ENCODE data around the gene TMEM232. TPM values are rescaled to one million over a fixed set of nuclear protein-coding genes. Genes with fewer than 3 reads are reported as not detected.

The TMEM232 gene
- total and polyA plus RNA-seq, 4 experiments from 2014 or later = 0.40 to 2.2 (median 1.7) TPM; not detected in 1

DNA sequence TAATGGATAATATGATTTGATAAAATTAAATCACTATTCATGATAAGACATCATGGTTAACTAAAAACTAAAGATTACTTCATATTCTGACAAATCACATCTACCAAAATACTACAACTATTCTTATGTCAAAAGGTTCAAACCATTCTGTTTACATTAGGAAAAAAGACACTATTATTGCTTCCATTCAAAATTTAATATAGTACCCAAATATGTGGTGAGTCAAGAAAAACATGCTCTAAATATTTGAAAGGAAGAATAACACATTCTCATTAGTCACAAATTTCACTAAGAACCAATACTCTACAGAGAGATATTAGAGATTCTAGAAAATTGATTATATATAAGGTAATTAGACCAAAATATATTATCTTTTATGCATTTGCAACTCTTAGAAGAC, 234.0 kb downstream of the TMEM232 start:
- no peak overlapping the region for H3K27ac Mint-ChIP-seq
- Histone ChIP-seq H3K4me1 (ENCODE audit: insufficient read depth, low read length) (no peaks in the 10 kb centered on the region), H3K4me3 (ENCODE audit: low read length in 2 of 2) (no peak overlapping the region), H3K36me3 (ENCODE audit: insufficient read depth, low read length) (no peaks in the 10 kb centered on the region), H3K27ac (ENCODE audit: low read depth, low read length) (no peak overlapping the region), H3K27me3 (ENCODE audit: insufficient read depth, low read length) (no peaks in the 10 kb centered on the region), H3K9me3 (ENCODE audit: control insufficient read depth in 1 of 2, low read length in 2 of 2) (no peaks in the 10 kb centered on the region)
- H3K4me1 Mint-ChIP-seq = no peaks in the 10 kb centered on the region
- CTCF ChIA-PET (ENCODE audit: partially characterized antibody) = no interaction called here
- no peak for DNase-seq
- POLR2A ChIA-PET (ENCODE audit: partially characterized antibody) = no interaction called here
- no peaks in the 10 kb centered on the region for H3K27me3 Mint-ChIP-seq
- intact Hi-C loops (cut with micrococcal nuclease) = no loop called here
- H3K4me3 Mint-ChIP-seq = no peak overlapping the region
- H3K9me3 Mint-ChIP-seq = peaks cover 0 to 3% (median 0%) of the 10 kb centered on the region in 8 donors
- no peaks in the 10 kb centered on the region for H3K36me3 Mint-ChIP-seq

DNA sequence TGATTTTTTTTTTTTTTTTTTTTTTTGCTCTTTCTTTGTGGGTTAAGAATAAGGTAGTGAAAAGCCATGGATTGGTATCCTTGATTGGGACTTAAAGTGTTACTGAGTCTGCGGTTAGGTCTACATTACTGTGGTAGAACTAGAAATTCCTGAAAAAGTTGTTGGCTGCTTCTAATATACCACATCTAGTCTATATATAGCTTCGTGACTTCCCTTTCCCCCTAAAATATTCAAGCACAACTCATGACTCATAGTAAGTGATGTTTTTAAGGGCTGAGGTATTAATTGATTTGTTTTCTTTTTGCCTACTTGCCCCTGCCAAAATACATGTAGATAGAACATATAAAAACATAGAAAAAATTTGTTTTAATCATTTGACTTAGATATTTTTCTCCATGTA, 247.6 kb downstream of the TMEM232 start:
- no peak overlapping the region for H3K4me3 ChIP-seq (ENCODE audit: low read length in 2 of 2)
- H3K36me3 ChIP-seq (ENCODE audit: insufficient read depth, low read length) = no peaks in the 10 kb centered on the region
- DNase-seq = no peak
- Mint-ChIP-seq H3K4me1 (no peaks in the 10 kb centered on the region), H3K4me3 (no peak overlapping the region), H3K27me3 (no peaks in the 10 kb centered on the region), H3K36me3 (no peaks in the 10 kb centered on the region), H3K27ac (no peak overlapping the region), H3K9me3 (peaks cover 0 to 15% (median 1%) of the 10 kb centered on the region in 8 donors)
- no peaks in the 10 kb centered on the region for H3K9me3 ChIP-seq (ENCODE audit: control insufficient read depth in 1 of 2, low read length in 2 of 2)
- CTCF ChIA-PET (ENCODE audit: partially characterized antibody) = no interaction called here
- H3K27ac ChIP-seq (ENCODE audit: low read depth, low read length) = no peak overlapping the region
- intact Hi-C loops (cut with micrococcal nuclease) = no loop called here
- no peaks in the 10 kb centered on the region for H3K27me3 ChIP-seq (ENCODE audit: insufficient read depth, low read length)
- H3K4me1 ChIP-seq (ENCODE audit: insufficient read depth, low read length) = no peaks in the 10 kb centered on the region
- POLR2A ChIA-PET (ENCODE audit: partially characterized antibody) = no interaction called here

DNA sequence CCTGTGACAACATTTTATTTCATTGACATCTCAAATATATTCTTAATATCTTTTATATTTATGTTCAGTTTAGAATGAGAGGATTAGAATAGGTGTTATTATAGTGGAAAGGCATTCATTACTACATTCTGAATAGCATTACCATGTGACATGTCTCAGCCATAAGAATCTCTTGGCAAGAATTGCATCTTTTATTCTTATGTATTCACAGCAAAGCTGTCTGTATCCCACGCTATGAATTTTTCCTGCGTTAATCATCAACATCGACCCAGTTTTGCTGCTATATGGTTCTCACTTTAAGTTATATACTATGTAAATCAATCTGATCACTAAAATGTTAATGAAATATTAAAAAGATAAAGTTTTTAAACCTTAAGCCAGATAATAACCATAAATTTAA, 248.6 kb downstream of the TMEM232 start:
- Mint-ChIP-seq H3K9me3 (peaks cover 0 to 15% (median 2%) of the 10 kb centered on the region in 8 donors), H3K27ac (no peak overlapping the region), H3K36me3 (no peaks in the 10 kb centered on the region), H3K4me1 (no peaks in the 10 kb centered on the region), H3K4me3 (no peak overlapping the region), H3K27me3 (no peaks in the 10 kb centered on the region)
- DNase-seq = no peak
- intact Hi-C loops (cut with micrococcal nuclease) = no loop called here
- Histone ChIP-seq H3K9me3 (ENCODE audit: control insufficient read depth in 1 of 2, low read length in 2 of 2) (no peaks in the 10 kb centered on the region), H3K4me1 (ENCODE audit: insufficient read depth, low read length) (no peaks in the 10 kb centered on the region), H3K27ac (ENCODE audit: low read depth, low read length) (no peak overlapping the region), H3K4me3 (ENCODE audit: low read length in 2 of 2) (no peak overlapping the region), H3K27me3 (ENCODE audit: insufficient read depth, low read length) (no peaks in the 10 kb centered on the region), H3K36me3 (ENCODE audit: insufficient read depth, low read length) (no peaks in the 10 kb centered on the region)
- POLR2A ChIA-PET (ENCODE audit: partially characterized antibody) = no interaction called here
- CTCF ChIA-PET (ENCODE audit: partially characterized antibody) = no interaction called here

DNA sequence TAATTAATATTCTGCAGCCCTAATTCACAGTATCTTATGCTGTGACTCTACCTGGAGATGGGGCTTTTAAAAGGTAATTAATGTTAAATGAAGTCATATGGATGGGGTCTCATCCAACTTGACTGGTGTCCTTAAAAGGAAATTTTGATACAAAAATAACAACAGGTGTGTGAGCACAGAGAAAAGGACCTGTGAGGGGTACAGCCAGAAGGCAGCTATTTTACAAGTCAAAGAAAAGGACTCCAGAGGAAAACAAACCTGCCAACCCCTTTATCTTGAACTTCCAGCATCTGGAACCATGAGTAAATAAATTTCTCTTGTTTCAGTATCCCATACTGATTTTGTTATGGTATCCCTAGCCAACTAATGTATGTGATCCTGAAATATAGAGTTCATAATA, 250.3 kb downstream of the TMEM232 start:
- POLR2A ChIA-PET (ENCODE audit: partially characterized antibody) = no interaction called here
- no peak overlapping the region for H3K4me3 ChIP-seq (ENCODE audit: low read length in 2 of 2)
- intact Hi-C loops (cut with micrococcal nuclease) = no loop called here

DNA sequence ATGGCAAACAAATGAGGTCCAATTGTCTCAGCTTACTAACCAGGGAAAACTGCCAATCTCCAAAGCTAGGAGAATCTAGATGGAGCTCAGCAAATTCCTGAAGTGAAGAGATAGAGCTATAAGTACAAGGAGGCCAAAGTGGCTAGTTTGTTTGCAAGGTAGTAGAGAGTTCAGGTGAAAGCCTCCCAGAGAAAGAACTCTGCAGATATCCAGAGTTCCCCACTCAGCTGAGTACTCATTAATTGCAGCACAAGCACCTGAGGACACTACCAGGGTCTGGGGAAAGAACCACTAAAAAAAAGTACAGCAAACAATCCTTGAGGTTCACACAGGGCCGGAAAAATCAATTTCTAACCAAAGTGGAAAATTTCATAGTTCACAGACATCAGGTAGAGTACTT, 250.9 kb downstream of the TMEM232 start:
- ChIA-PET CTCF (ENCODE audit: partially characterized antibody) (no interaction called here), POLR2A (ENCODE audit: partially characterized antibody) (no interaction called here)
- H3K4me1 ChIP-seq (ENCODE audit: insufficient read depth, low read length) = no peaks in the 10 kb centered on the region
- H3K9me3 ChIP-seq (ENCODE audit: control insufficient read depth in 1 of 2, low read length in 2 of 2) = peaks cover 0 to 2% of the 10 kb centered on the region in 2 donors
- H3K36me3 ChIP-seq (ENCODE audit: insufficient read depth, low read length) = no peaks in the 10 kb centered on the region
- no peaks in the 10 kb centered on the region for H3K4me1 Mint-ChIP-seq
- intact Hi-C loops (cut with micrococcal nuclease) = no loop called here
- no peak overlapping the region for H3K4me3 ChIP-seq (ENCODE audit: low read length in 2 of 2)
- H3K27ac ChIP-seq (ENCODE audit: low read depth, low read length) = no peak overlapping the region
- H3K27ac Mint-ChIP-seq = no peak overlapping the region
- H3K27me3 Mint-ChIP-seq = no peaks in the 10 kb centered on the region
- H3K36me3 Mint-ChIP-seq = no peaks in the 10 kb centered on the region
- H3K4me3 Mint-ChIP-seq = no peak overlapping the region
- no peak for DNase-seq
- no peaks in the 10 kb centered on the region for H3K27me3 ChIP-seq (ENCODE audit: insufficient read depth, low read length)
- peaks cover 2 to 21% (median 14%) of the 10 kb centered on the region in 8 donors for H3K9me3 Mint-ChIP-seq

More for the DNA sequence above, 250.3 kb downstream of the TMEM232 start:
- DNase-seq = no peak
- no peaks in the 10 kb centered on the region for H3K36me3 ChIP-seq (ENCODE audit: insufficient read depth, low read length)
- no peaks in the 10 kb centered on the region for H3K27me3 Mint-ChIP-seq
- no peaks in the 10 kb centered on the region for H3K4me1 Mint-ChIP-seq
- H3K27ac ChIP-seq (ENCODE audit: low read depth, low read length) = no peak overlapping the region
- no peak overlapping the region for H3K4me3 Mint-ChIP-seq
- H3K9me3 ChIP-seq (ENCODE audit: control insufficient read depth in 1 of 2, low read length in 2 of 2) = no peaks in the 10 kb centered on the region
- no peaks in the 10 kb centered on the region for H3K36me3 Mint-ChIP-seq
- H3K4me1 ChIP-seq (ENCODE audit: insufficient read depth, low read length) = no peaks in the 10 kb centered on the region
- no peaks in the 10 kb centered on the region for H3K27me3 ChIP-seq (ENCODE audit: insufficient read depth, low read length)
- H3K9me3 Mint-ChIP-seq = peaks cover 0 to 15% (median 8%) of the 10 kb centered on the region in 8 donors
- CTCF ChIA-PET (ENCODE audit: partially characterized antibody) = no interaction called here
- no peak overlapping the region for H3K27ac Mint-ChIP-seq

DNA sequence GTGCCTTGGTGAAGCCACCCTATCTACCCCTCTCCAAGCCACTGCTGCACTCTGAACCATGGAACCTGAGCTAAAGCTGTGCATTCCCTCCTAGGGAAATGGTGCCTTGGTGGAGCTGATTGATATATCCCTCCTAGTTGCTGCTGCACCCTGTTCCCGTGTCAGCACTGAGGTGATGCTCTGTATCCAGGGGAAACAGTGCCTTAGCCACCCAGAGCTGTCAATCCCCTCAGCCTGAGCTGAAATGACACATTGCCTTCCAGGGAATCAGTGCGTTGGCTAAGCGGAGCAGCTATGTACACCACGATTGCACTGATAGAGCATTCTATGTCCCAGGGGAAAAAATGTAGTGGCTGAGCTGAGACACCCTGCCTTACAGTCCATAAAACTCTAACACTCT, 257.0 kb downstream of the TMEM232 start:
- peaks cover 4 to 32% (median 22%) of the 10 kb centered on the region in 8 donors for H3K9me3 Mint-ChIP-seq
- Histone ChIP-seq H3K36me3 (ENCODE audit: insufficient read depth, low read length) (no peaks in the 10 kb centered on the region), H3K9me3 (ENCODE audit: control insufficient read depth in 1 of 2, low read length in 2 of 2) (peaks cover 0 to 12% of the 10 kb centered on the region in 2 donors), H3K4me3 (ENCODE audit: low read length in 2 of 2) (no peak overlapping the region), H3K27me3 (ENCODE audit: insufficient read depth, low read length) (no peaks in the 10 kb centered on the region), H3K27ac (ENCODE audit: low read depth, low read length) (no peak overlapping the region), H3K4me1 (ENCODE audit: insufficient read depth, low read length) (no peaks in the 10 kb centered on the region)
- CTCF ChIA-PET (ENCODE audit: partially characterized antibody) = interaction anchor here (1.1 kb wide), 1 partner anchor 8 kb away, joined by 3 read pairs; no protein-coding TSS in a partner anchor
- H3K36me3 Mint-ChIP-seq = no peaks in the 10 kb centered on the region
- POLR2A ChIA-PET (ENCODE audit: partially characterized antibody) = no interaction called here
- no peaks in the 10 kb centered on the region for H3K4me1 Mint-ChIP-seq
- no peak overlapping the region for H3K27ac Mint-ChIP-seq
- H3K4me3 Mint-ChIP-seq = no peak overlapping the region
- H3K27me3 Mint-ChIP-seq = no peaks in the 10 kb centered on the region
- intact Hi-C loops (cut with micrococcal nuclease) = no loop called here
- peak in 1 of 5 donors; percentile 20 for DNase-seq

DNA sequence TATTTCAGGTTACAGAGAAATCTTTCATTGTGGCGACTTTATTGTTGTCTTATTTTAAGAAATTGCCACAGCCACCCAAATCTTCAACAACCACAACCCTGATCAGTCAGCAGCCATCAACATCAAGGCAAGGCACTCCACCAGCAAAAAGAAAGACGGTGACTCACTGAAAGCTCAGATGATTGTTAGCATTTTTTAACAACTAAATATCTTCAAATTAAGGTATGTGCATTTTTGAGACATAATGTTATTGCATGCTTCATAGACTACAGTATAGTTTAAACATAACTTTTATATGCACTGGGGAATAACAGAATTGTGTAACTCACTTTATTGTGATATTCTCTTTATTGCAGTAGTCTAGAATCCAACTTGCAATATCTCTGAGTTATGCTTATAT, 263.4 kb downstream of the TMEM232 start:
- Histone ChIP-seq H3K27ac (ENCODE audit: low read depth, low read length) (no peak overlapping the region), H3K4me3 (ENCODE audit: low read length in 2 of 2) (no peak overlapping the region), H3K4me1 (ENCODE audit: insufficient read depth, low read length) (no peaks in the 10 kb centered on the region), H3K27me3 (ENCODE audit: insufficient read depth, low read length) (no peaks in the 10 kb centered on the region), H3K9me3 (ENCODE audit: control insufficient read depth in 1 of 2, low read length in 2 of 2) (no peaks in the 10 kb centered on the region), H3K36me3 (ENCODE audit: insufficient read depth, low read length) (no peaks in the 10 kb centered on the region)
- ChIA-PET CTCF (ENCODE audit: partially characterized antibody) (no interaction called here), POLR2A (ENCODE audit: partially characterized antibody) (no interaction called here)
- Mint-ChIP-seq H3K9me3 (peaks cover 0 to 4% (median 0%) of the 10 kb centered on the region in 8 donors), H3K4me3 (no peak overlapping the region), H3K36me3 (no peaks in the 10 kb centered on the region), H3K4me1 (no peaks in the 10 kb centered on the region), H3K27me3 (no peaks in the 10 kb centered on the region), H3K27ac (no peak overlapping the region)
- intact Hi-C loops (cut with micrococcal nuclease) = no loop called here
- no peak for DNase-seq

DNA sequence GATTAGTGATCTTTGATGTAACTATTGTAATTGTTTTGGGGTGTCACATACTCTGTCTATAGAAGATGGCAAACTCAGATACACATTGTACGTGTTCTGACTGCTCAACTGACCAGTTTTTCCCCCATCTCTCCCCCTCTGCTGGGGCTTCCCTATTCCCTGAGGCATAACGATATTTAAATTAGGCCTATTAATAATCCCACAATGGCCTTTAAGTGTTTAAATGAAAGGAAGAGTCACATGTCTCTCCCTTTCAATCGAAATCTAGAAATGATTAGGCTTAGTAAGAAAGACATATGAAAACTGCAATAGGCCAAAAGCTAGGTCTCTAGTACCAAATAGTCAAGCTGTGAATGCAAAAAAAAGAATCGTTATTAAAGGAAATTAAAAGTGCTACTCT, 265.6 kb downstream of the TMEM232 start:
- H3K27me3 ChIP-seq (ENCODE audit: insufficient read depth, low read length) = no peaks in the 10 kb centered on the region
- peaks cover 0 to 2% (median 0%) of the 10 kb centered on the region in 8 donors for H3K9me3 Mint-ChIP-seq
- no peak overlapping the region for H3K27ac Mint-ChIP-seq
- DNase-seq = no peak
- H3K4me1 Mint-ChIP-seq = no peaks in the 10 kb centered on the region
- H3K4me1 ChIP-seq (ENCODE audit: insufficient read depth, low read length) = no peaks in the 10 kb centered on the region
- no peaks in the 10 kb centered on the region for H3K27me3 Mint-ChIP-seq
- no peaks in the 10 kb centered on the region for H3K9me3 ChIP-seq (ENCODE audit: control insufficient read depth in 1 of 2, low read length in 2 of 2)
- no peak overlapping the region for H3K4me3 Mint-ChIP-seq
- no peak overlapping the region for H3K4me3 ChIP-seq (ENCODE audit: low read length in 2 of 2)
- CTCF ChIA-PET (ENCODE audit: partially characterized antibody) = interaction anchor here (1.2 kb wide), 1 partner anchor 9 kb away, joined by 3 read pairs; no protein-coding TSS in a partner anchor
- intact Hi-C loops (cut with micrococcal nuclease) = no loop called here
- H3K27ac ChIP-seq (ENCODE audit: low read depth, low read length) = no peak overlapping the region
- no peaks in the 10 kb centered on the region for H3K36me3 ChIP-seq (ENCODE audit: insufficient read depth, low read length)
- no peaks in the 10 kb centered on the region for H3K36me3 Mint-ChIP-seq
- POLR2A ChIA-PET (ENCODE audit: partially characterized antibody) = no interaction called here

Measured in CD4-positive, alpha-beta memory T cell (primary cell).